RWPE1 (cell line): ENCODE data around the gene LMX1B.

Source experiments
- CTCF ChIA-PET: fragments of 350-600 bp; sonication (Branson Sonifier 250); formaldehyde crosslinking; extraction: SDS; loops from one replicate; lab custom pipeline; 2021; lab: Yijun Ruan, JAX
- POLR2A ChIA-PET: fragments of 400-600 bp; formaldehyde crosslinking; extraction: SDS; loops from one replicate; lab custom pipeline; 2020; ENCODE audit warnings: antibody characterized with exemption; ENCODE audit not compliant: low non-redundant PET; lab: Yijun Ruan, JAX
- DNase-seq: peaks from one replicate; pipeline ENCODE4 v3.0.0; 2012; ENCODE audit warnings: low spot score
- H3K27ac ChIP-seq: fragments of 450-650 bp; 2 replicates; pipeline ENCODE4 v1.5.1; 2017
- TF ChIP-seq, protein P1 (sequence below): fragments of 450-650 bp; conservative IDR thresholded peaks from 2 replicates; pipeline ENCODE4 v1.5.1; 2017; ENCODE audit warnings: low read depth, mild to moderate bottlenecking

The LMX1B gene

DNA sequence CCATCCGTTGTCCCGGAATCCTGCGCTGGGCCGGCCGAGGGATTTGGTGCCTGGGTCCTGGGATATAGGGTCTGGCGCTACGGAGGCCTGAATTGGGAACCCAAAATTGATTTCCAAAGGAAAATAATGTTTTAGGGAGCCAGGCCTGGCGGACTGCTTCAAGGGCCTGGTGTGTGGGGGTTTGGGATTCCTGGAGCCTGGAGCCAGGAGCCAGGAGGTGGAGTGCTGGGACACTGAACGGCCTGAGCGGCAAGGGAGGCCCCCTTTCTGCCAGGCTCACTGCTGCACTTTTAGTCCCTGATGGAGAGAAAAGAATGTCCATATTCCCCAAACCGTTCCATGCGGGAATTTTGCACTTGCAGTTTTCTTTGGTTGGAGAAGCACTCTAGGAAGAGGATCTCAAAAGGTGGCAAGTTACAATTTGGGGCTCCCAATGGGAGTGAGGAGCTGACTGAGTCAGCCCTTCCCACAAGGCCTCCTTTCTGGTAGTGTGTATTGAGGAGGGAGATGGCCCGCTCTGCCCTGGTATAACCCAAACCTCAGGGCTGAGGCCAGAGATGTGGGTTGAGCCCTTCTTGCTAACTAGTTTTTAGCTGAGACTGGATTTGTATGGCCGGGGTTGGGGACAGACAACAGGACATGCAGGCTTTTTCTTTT, 2.2 kb downstream of the LMX1B start:
- CTCF ChIA-PET: interaction anchor here (0.6 to 1.9 kb wide), 3 partner anchors 74 to 196 kb away, joined by 3 to 11 read pairs (median 4); no protein-coding TSS in a partner anchor
- TF ChIP-seq, protein P1, sequence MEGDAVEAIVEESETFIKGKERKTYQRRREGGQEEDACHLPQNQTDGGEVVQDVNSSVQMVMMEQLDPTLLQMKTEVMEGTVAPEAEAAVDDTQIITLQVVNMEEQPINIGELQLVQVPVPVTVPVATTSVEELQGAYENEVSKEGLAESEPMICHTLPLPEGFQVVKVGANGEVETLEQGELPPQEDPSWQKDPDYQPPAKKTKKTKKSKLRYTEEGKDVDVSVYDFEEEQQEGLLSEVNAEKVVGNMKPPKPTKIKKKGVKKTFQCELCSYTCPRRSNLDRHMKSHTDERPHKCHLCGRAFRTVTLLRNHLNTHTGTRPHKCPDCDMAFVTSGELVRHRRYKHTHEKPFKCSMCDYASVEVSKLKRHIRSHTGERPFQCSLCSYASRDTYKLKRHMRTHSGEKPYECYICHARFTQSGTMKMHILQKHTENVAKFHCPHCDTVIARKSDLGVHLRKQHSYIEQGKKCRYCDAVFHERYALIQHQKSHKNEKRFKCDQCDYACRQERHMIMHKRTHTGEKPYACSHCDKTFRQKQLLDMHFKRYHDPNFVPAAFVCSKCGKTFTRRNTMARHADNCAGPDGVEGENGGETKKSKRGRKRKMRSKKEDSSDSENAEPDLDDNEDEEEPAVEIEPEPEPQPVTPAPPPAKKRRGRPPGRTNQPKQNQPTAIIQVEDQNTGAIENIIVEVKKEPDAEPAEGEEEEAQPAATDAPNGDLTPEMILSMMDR: no peak
- H3K27ac ChIP-seq: no peak overlapping the region
- POLR2A ChIA-PET: no interaction called here
- no peak for DNase-seq

DNA sequence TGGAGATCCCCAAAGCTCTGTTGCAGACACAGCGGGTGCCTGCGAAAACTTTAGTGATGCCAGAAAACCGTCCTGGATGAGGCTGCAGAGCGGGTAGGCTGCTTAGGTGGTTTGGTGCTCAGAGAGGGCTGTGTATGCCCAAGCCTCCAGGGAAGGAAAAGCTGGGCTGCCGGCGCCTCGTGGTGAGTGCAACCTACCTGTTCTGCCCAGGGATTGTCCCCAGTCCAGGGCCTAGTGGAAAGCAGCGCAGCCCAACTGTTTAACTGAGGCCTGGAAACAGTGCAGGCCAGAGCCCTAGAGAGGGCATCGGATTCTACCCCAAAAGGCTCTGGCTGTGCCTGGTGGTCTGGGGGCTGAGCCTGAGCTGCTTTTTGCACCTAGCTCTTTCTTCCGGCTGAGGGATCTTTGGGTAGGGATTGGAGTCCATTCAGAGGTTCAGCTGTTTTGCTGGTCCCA, 2.8 kb downstream of the LMX1B start:
- no peak overlapping the region for H3K27ac ChIP-seq
- TF ChIP-seq, protein P1: no peak
- DNase-seq: no peak
- ChIA-PET POLR2A (no interaction called here), CTCF (interaction anchor here (0.5 to 1.9 kb wide), 4 partner anchors 74 to 577 kb away, joined by 3 to 11 read pairs (median 4); no protein-coding TSS in a partner anchor)

DNA sequence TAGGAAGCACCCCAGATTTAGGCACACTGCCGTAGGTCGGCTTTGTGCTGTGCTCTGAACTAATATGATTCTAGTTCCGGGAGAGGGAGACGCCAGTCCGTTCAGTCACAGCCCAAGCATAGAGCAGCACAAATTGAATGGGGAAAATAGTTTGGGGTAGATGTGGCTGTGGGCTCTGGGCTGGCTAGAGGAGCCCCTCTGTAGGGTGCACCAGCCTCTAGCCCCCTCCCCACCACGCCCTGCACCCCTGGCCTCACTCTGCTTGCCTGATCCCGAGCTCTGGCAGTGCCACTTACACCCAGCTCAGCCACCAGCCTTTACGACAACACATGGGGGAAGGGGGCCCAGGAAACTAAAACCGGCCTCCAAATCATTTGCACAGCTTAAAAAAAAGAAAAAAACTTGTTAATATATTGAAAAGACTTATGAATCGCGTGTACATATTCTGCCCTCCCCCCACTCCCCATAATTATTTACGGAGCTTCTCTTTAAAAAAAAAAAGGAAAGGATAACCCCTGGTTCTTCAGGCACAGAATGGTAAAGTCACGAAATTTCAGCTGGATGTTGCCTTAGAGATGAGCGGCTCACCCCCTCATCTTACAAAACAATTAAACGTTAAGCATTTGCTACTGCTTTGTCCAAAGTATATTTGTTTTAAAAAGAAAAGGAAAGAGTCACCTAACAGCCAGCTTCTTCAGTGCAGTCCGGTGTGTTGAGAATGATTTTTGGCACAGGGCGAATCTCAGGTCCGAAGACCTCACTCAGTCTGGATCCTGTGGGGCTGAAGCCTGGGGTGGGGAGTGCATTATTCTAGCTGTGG, 3.5 kb downstream of the LMX1B start:
- CTCF ChIA-PET: interaction anchor here (0.5 to 1.9 kb wide), 7 partner anchors 11 to 576 kb away, joined by 3 to 11 read pairs (median 3); no protein-coding TSS in a partner anchor
- TF ChIP-seq, protein P1: no peak
- DNase-seq: no peak
- H3K27ac ChIP-seq: no peak overlapping the region
- POLR2A ChIA-PET: no interaction called here

DNA sequence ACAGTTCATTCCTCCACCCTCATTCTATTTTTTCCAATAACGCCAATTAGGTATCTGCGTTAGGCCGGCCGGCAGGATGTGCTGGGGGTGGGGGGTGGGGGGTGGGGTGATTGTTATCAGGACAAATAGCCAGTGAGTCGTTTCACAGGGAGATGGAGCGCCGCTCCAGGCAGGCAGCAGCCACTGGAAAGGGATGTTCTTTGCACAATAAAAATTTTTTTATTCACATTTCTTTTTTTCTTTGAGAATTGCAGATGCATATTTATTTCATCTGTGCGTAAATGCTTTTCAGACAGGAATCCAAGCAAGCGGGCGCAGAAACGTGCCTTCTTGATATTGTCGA, 4.1 kb downstream of the LMX1B start:
- CTCF ChIA-PET: interaction anchor here (0.6 kb wide), 1 partner anchor 69 kb away, joined by 3 read pairs; no protein-coding TSS in a partner anchor
- no peak for DNase-seq
- POLR2A ChIA-PET: no interaction called here
- TF ChIP-seq, protein P1: no peak
- H3K27ac ChIP-seq: no peak overlapping the region

DNA sequence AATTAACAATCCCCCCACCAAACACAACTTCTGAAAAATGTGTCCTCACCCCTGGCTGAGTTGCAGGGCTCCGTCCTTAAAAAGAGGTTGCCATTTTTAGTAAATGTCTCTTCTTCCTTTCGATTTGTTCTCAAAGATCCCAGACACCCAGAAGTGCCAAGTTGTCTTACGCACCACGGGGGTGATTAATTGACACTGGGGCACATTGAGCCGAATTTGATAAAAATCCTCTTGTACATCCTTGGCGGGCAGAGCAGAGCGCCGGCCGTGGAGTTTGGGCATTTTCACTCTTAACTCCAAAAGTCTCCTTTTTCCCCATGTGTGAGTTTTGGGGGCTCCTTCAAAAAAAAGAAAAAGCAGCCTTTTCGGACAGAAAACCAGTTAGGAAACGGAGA, 4.5 kb downstream of the LMX1B start:
- DNase-seq: no peak
- TF ChIP-seq, protein P1: no peak
- no peak overlapping the region for H3K27ac ChIP-seq
- ChIA-PET CTCF (no interaction called here), POLR2A (no interaction called here)

DNA sequence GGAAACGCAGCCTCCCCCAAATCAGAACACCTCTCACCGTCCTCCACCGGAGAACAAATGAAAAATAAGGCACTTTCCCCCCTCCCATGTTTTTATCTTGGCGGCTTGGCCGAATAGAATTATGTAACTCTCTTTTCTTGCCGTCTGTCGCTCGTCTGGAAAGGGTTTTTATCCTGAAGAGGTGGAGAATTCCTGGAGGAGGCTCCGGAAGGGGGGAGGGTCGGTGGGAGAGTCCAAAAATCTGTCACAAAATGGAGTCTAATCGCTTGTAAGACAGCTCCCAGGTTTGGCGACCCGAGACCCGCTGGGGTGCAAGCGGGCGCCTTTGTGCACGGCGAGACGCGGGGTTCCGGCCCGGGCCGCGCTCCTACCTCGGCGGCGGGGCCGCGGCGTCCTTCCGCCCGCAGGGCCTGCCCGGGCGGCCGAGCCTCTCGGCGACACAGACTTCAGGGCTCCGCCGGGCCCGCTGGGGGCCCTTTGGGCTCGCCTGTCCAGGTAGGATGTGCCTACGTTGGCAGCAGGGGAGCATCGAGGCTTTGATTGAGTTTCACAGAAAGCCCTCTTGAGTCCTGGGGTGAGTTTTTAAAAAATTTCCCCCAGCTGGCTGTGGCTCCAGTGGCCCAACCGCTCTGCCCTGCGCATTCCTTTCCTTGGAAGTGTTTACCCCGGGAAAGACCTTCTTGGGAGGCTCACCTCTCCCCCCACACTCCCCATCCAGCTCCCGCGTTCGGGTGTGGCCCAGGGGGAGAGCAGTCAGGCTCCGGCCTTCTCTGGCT, 5.0 kb downstream of the LMX1B start:
- H3K27ac ChIP-seq: no peak overlapping the region
- POLR2A ChIA-PET: no interaction called here
- TF ChIP-seq, protein P1: no peak
- DNase-seq: no peak
- CTCF ChIA-PET: interaction anchor here (0.6 kb wide), 1 partner anchor 37 kb away, joined by 3 read pairs; no protein-coding TSS in a partner anchor
